Mesenchymal stem cell (in vitro differentiated cells and primary cell): ENCODE data around the gene WWOX.

ENCODE experiments used
- DNase-seq: peaks from one replicate; pipeline ENCODE4 v3.0.0-alpha.2; 2013
- H2AFZ ChIP-seq: one replicate; pipeline ENCODE4 v1.6.1; 2013; ENCODE audit warnings: low read depth, mild to moderate bottlenecking, control low read depth, inconsistent platforms, low read length, moderate library complexity
- H2AK5ac ChIP-seq: 2 replicates; pipeline ENCODE4 v1.6.1; 2013; ENCODE audit warnings: low read length, moderate library complexity, mild to moderate bottlenecking, inconsistent platforms; ENCODE audit not compliant: severe bottlenecking
- H2BK120ac ChIP-seq: one replicate; pipeline ENCODE4 v1.6.1; 2013; ENCODE audit warnings: low read depth, mild to moderate bottlenecking, inconsistent platforms, low read length, moderate library complexity
- H2BK12ac ChIP-seq, 2 experiments: one replicate each; pipeline ENCODE4 v1.6.1; 2013; ENCODE audit warnings: inconsistent platforms in 2 of 2, low read length in 2 of 2, mild to moderate bottlenecking in 2 of 2, moderate library complexity in 2 of 2, control low read depth in 1 of 2
- H2BK15ac ChIP-seq: one replicate; pipeline ENCODE4 v1.6.1; 2013; ENCODE audit warnings: mild to moderate bottlenecking, low read depth, inconsistent platforms; ENCODE audit not compliant: poor library complexity, severe bottlenecking
- H2BK5ac ChIP-seq: 2 replicates; pipeline ENCODE4 v1.6.1; 2013; ENCODE audit warnings: low read depth, mild to moderate bottlenecking, low read length, control low read depth, inconsistent platforms; ENCODE audit not compliant: poor library complexity, severe bottlenecking
- H3K14ac ChIP-seq, 2 experiments: one replicate each; pipeline ENCODE4 v1.6.1; 2013; ENCODE audit warnings: inconsistent platforms in 2 of 2, low read length in 2 of 2, control low read depth in 1 of 2, mild to moderate bottlenecking in 1 of 2, moderate library complexity in 1 of 2
- H3K18ac ChIP-seq, 2 experiments: one replicate each; pipeline ENCODE4 v1.6.1; 2013; ENCODE audit warnings: inconsistent platforms in 2 of 2, low read length in 2 of 2, control low read depth in 1 of 2, low read depth in 1 of 2, mild to moderate bottlenecking in 1 of 2
- H3K23ac ChIP-seq, 2 experiments: one replicate each; pipeline ENCODE4 v1.6.1; 2013; ENCODE audit warnings: inconsistent platforms in 2 of 2, low read length in 2 of 2, mild to moderate bottlenecking in 2 of 2, moderate library complexity in 2 of 2, control low read depth in 1 of 2
- H3K27ac ChIP-seq: 2 replicates; pipeline ENCODE4 v1.5.1; 2013; ENCODE audit warnings: mild to moderate bottlenecking, moderate library complexity, low read length, control low read depth, inconsistent platforms; ENCODE audit not compliant: poor library complexity, severe bottlenecking
- H3K27me3 ChIP-seq, 2 experiments: 2 replicates each; pipeline versions ENCODE4 v1.6.1 to v1.7.0; 2013; ENCODE audit warnings: low read length in 2 of 2, mild to moderate bottlenecking in 2 of 2, moderate library complexity in 2 of 2, control low read depth in 1 of 2, inconsistent platforms in 1 of 2; ENCODE audit not compliant: control insufficient read depth in 1 of 2, insufficient read depth in 1 of 2
- H3K36me3 ChIP-seq, 2 experiments: 2 replicates each; pipeline versions ENCODE4 v1.6.1 to v1.7.0; 2013; ENCODE audit warnings: low read length in 2 of 2, control low read depth in 1 of 2, inconsistent platforms in 1 of 2, low read depth in 1 of 2, mild to moderate bottlenecking in 1 of 2; ENCODE audit not compliant: insufficient read depth in 2 of 2, control insufficient read depth in 1 of 2
- H3K4ac ChIP-seq, 2 experiments: one replicate each; pipeline ENCODE4 v1.6.1; 2013; ENCODE audit warnings: inconsistent platforms in 2 of 2, low read length in 2 of 2, mild to moderate bottlenecking in 2 of 2, moderate library complexity in 2 of 2, control low read depth in 1 of 2, low read depth in 1 of 2
- H3K4me1 ChIP-seq: 2 replicates; pipeline ENCODE4 v1.6.1; 2013; ENCODE audit warnings: low read depth, low read length, control low read depth; ENCODE audit not compliant: control insufficient read depth, insufficient read depth
- H3K4me2 ChIP-seq: 2 replicates; pipeline ENCODE4 v1.6.1; 2013; ENCODE audit warnings: low read length, mild to moderate bottlenecking, inconsistent platforms; ENCODE audit not compliant: poor library complexity, severe bottlenecking
- H3K4me3 ChIP-seq, 2 experiments: 2 replicates each; pipeline versions ENCODE4 v1.5.1 to v1.7.0; 2013; ENCODE audit warnings: low read length in 2 of 2, mild to moderate bottlenecking in 2 of 2, control low read depth in 1 of 2, low read depth in 1 of 2; ENCODE audit not compliant: insufficient read depth in 1 of 2
- H3K79me1 ChIP-seq: replicated peaks from 2 replicates; pipeline ENCODE4 v1.6.1; 2013; ENCODE audit warnings: mild to moderate bottlenecking, control low read depth, low read length, inconsistent platforms; ENCODE audit not compliant: poor library complexity, severe bottlenecking
- H3K9ac ChIP-seq: 2 replicates; pipeline ENCODE4 v1.7.0; 2013; ENCODE audit warnings: mild to moderate bottlenecking, low read length, moderate library complexity
- H3K9me3 ChIP-seq: 2 replicates; pipeline ENCODE4 v1.7.0; 2013; ENCODE audit warnings: mild to moderate bottlenecking, low read length; ENCODE audit not compliant: control insufficient read depth
- H4K8ac ChIP-seq: one replicate; pipeline ENCODE4 v1.6.1; 2013; ENCODE audit warnings: inconsistent platforms, mild to moderate bottlenecking, low read length, moderate library complexity
- H4K91ac ChIP-seq: one replicate; pipeline ENCODE4 v1.6.1; 2013; ENCODE audit warnings: mild to moderate bottlenecking, low read length, inconsistent platforms
- WGBS: methylation state at CpG from one replicate; pipeline ENCODE4 v1.1.7; 2013; ENCODE audit warnings: mixed read lengths; 5-methylcytosine and 5-hydroxymethylcytosine counted together

The WWOX gene

GRCh38 chr16:79201436-79201835 is 1102.0 kb downstream of the WWOX start:
- H3K4me1 ChIP-seq = no peaks in the 10 kb centered on the region
- no peak overlapping the region for H3K4me3 ChIP-seq
- H2AK5ac ChIP-seq = no peak overlapping the region
- H2AFZ ChIP-seq = no peak overlapping the region
- H3K9ac ChIP-seq = no peak overlapping the region
- H3K18ac ChIP-seq = no peak overlapping the region
- no peaks in the 10 kb centered on the region for H3K79me1 ChIP-seq
- H2BK15ac ChIP-seq = no peak overlapping the region
- no peaks in the 10 kb centered on the region for H3K27me3 ChIP-seq
- H3K27ac ChIP-seq = no peak overlapping the region
- no peak overlapping the region for H3K14ac ChIP-seq
- DNase-seq = no peak
- H3K9me3 ChIP-seq = no peaks in the 10 kb centered on the region
- no peak overlapping the region for H2BK12ac ChIP-seq
- no peak overlapping the region for H2BK120ac ChIP-seq
- no peak overlapping the region for H3K4me2 ChIP-seq
- no peak overlapping the region for H4K8ac ChIP-seq
- H3K23ac ChIP-seq = no peak overlapping the region
- H2BK5ac ChIP-seq = no peak overlapping the region
- H3K4ac ChIP-seq = no peak overlapping the region
- H3K36me3 ChIP-seq = no peaks in the 10 kb centered on the region
- H4K91ac ChIP-seq = no peak overlapping the region
- 96% methylated on average over 5 of the region's 5 CpGs for WGBS

- no peak for DNase-seq
- H3K4ac ChIP-seq = no peak overlapping the region
- H3K27me3 ChIP-seq = no peaks in the 10 kb centered on the region
- H2BK120ac ChIP-seq = no peak overlapping the region
- no peak overlapping the region for H3K23ac ChIP-seq
- H2BK5ac ChIP-seq = no peak overlapping the region
- H3K18ac ChIP-seq = no peak overlapping the region
- no peaks in the 10 kb centered on the region for H3K79me1 ChIP-seq
- H2AFZ ChIP-seq = no peak overlapping the region
- H3K9me3 ChIP-seq = no peaks in the 10 kb centered on the region
- H2AK5ac ChIP-seq = no peak overlapping the region
- 86% methylated on average over 7 of the region's 8 CpGs for WGBS
- H3K4me2 ChIP-seq = no peak overlapping the region
- no peak overlapping the region for H3K14ac ChIP-seq
- no peaks in the 10 kb centered on the region for H3K36me3 ChIP-seq
- H3K4me1 ChIP-seq = no peaks in the 10 kb centered on the region
- no peak overlapping the region for H3K9ac ChIP-seq
- no peak overlapping the region for H4K91ac ChIP-seq
- H3K27ac ChIP-seq = no peak overlapping the region
- no peak overlapping the region for H3K4me3 ChIP-seq
- H4K8ac ChIP-seq = no peak overlapping the region
- H2BK12ac ChIP-seq = no peak overlapping the region
- no peak overlapping the region for H2BK15ac ChIP-seq
Measured at GRCh38 chr16:79202977-79203376, 1103.5 kb downstream of the WWOX start.

- H3K4me1 ChIP-seq = no peaks in the 10 kb centered on the region
- H2AK5ac ChIP-seq = no peak overlapping the region
- H2AFZ ChIP-seq = no peak overlapping the region
- H4K8ac ChIP-seq = no peak overlapping the region
- no peak overlapping the region for H2BK12ac ChIP-seq
- H3K23ac ChIP-seq = no peak overlapping the region
- no peak overlapping the region for H2BK120ac ChIP-seq
- DNase-seq = no peak
- no peaks in the 10 kb centered on the region for H3K79me1 ChIP-seq
- H3K27me3 ChIP-seq = no peaks in the 10 kb centered on the region
- no peak overlapping the region for H4K91ac ChIP-seq
- no peak overlapping the region for H3K9ac ChIP-seq
- no peaks in the 10 kb centered on the region for H3K36me3 ChIP-seq
- H2BK15ac ChIP-seq = no peak overlapping the region
- 73% methylated on average over 8 of the region's 8 CpGs for WGBS
- no peak overlapping the region for H3K4ac ChIP-seq
- H3K14ac ChIP-seq = no peak overlapping the region
- H3K9me3 ChIP-seq = no peaks in the 10 kb centered on the region
- no peak overlapping the region for H2BK5ac ChIP-seq
- H3K18ac ChIP-seq = no peak overlapping the region
- H3K4me3 ChIP-seq = no peak overlapping the region
- H3K27ac ChIP-seq = no peak overlapping the region
- no peak overlapping the region for H3K4me2 ChIP-seq
Measured at GRCh38 chr16:79204486-79204885, 1105.0 kb downstream of the WWOX start.

- Histone ChIP-seq H3K79me1 (no peaks in the 10 kb centered on the region), H2AFZ (no peak overlapping the region), H3K23ac (no peak overlapping the region)
Measured at GRCh38 chr16:79206889-79207288, 1107.4 kb downstream of the WWOX start.

More at GRCh38 chr16:79206889-79207288, 1107.4 kb downstream of the WWOX start:
- no peak overlapping the region for H2BK5ac ChIP-seq
- H3K14ac ChIP-seq = no peak overlapping the region
- H3K9me3 ChIP-seq = no peaks in the 10 kb centered on the region
- no peaks in the 10 kb centered on the region for H3K36me3 ChIP-seq
- no peak overlapping the region for H2BK15ac ChIP-seq
- no peaks in the 10 kb centered on the region for H3K27me3 ChIP-seq
- no peak overlapping the region for H3K4ac ChIP-seq
- no peak for DNase-seq
- no peak overlapping the region for H3K27ac ChIP-seq
- H2BK120ac ChIP-seq = no peak overlapping the region
- H3K18ac ChIP-seq = no peak overlapping the region
- H2BK12ac ChIP-seq = no peak overlapping the region
- H3K4me3 ChIP-seq = no peak overlapping the region
- no peaks in the 10 kb centered on the region for H3K4me1 ChIP-seq
- H3K9ac ChIP-seq = no peak overlapping the region
- WGBS = 94% methylated on average over 3 of the region's 4 CpGs
- no peak overlapping the region for H2AK5ac ChIP-seq
- no peak overlapping the region for H4K8ac ChIP-seq
- no peak overlapping the region for H4K91ac ChIP-seq
- no peak overlapping the region for H3K4me2 ChIP-seq
